ENCODE results near the gene TMC5.
"Not testable (repeated sequence)": the region's sequence is repeated elsewhere in the genome, so short reads cannot be mapped to it uniquely, and the experiment has no call there.

TMC5 gene

DNA sequence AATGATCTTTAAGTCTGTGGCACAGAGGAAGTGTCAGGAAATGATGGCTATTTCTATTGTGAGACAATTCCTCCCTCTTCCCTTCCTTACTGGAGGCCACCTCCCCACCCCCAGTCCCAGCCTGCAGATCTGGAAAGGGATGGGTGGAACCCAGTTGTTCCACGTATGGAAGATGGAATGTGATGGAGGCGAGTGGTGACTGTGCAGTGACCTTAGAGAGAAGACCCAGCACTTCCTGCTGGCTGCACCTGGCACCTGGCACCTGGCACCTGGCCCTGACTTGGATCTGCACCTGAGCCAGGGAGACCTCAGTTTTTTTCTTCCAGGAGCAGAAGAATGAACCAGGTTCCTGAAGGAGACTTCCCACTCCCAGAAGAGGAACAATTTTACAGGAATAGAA lies 33.0 kb upstream of the TMC5 start:
- H3K4me3 ChIP-seq (ENCODE audit: insufficient read depth, low read length, poor library complexity, severe bottlenecking), result no peak overlapping the region
- no peaks in the 10 kb centered on the region for H3K36me3 ChIP-seq (ENCODE audit: low read length)
- no peaks in the 10 kb centered on the region for H3F3A ChIP-seq (ENCODE audit: insufficient read depth)
- H3K27me3 ChIP-seq (ENCODE audit: low read length), result no peaks in the 10 kb centered on the region
- no peak for TF ChIP-seq EZH2phosphoT487 (conservative IDR thresholded peaks at IDR 0.05; ENCODE audit: low read length)
- TF ChIP-seq, protein P1, sequence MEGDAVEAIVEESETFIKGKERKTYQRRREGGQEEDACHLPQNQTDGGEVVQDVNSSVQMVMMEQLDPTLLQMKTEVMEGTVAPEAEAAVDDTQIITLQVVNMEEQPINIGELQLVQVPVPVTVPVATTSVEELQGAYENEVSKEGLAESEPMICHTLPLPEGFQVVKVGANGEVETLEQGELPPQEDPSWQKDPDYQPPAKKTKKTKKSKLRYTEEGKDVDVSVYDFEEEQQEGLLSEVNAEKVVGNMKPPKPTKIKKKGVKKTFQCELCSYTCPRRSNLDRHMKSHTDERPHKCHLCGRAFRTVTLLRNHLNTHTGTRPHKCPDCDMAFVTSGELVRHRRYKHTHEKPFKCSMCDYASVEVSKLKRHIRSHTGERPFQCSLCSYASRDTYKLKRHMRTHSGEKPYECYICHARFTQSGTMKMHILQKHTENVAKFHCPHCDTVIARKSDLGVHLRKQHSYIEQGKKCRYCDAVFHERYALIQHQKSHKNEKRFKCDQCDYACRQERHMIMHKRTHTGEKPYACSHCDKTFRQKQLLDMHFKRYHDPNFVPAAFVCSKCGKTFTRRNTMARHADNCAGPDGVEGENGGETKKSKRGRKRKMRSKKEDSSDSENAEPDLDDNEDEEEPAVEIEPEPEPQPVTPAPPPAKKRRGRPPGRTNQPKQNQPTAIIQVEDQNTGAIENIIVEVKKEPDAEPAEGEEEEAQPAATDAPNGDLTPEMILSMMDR (IDR thresholded peaks at IDR 0.05; ENCODE audit: insufficient read depth, low read length, poor library complexity, severe bottlenecking), result no peak
- no peak overlapping the region for H3K9ac ChIP-seq (ENCODE audit: low read length)
- H4K20me1 ChIP-seq (ENCODE audit: low read depth, low read length), result no peaks in the 10 kb centered on the region
- H2AFZ ChIP-seq (ENCODE audit: low read depth, low read length, severe bottlenecking), result no peak overlapping the region
- H3K9me3 ChIP-seq (ENCODE audit: insufficient read depth, low read length), result no peaks in the 10 kb centered on the region
- no peaks in the 10 kb centered on the region for H3K79me2 ChIP-seq (ENCODE audit: insufficient read depth, low read length)
- no peak overlapping the region for H3K27ac ChIP-seq (ENCODE audit: low read depth, low read length)
- H3K9me2 ChIP-seq (replicated peaks; ENCODE audit: insufficient read depth, low read length), result no peaks in the 10 kb centered on the region
- no peak overlapping the region for H3K4me2 ChIP-seq (ENCODE audit: low read depth, low read length, poor library complexity, severe bottlenecking)

DNA sequence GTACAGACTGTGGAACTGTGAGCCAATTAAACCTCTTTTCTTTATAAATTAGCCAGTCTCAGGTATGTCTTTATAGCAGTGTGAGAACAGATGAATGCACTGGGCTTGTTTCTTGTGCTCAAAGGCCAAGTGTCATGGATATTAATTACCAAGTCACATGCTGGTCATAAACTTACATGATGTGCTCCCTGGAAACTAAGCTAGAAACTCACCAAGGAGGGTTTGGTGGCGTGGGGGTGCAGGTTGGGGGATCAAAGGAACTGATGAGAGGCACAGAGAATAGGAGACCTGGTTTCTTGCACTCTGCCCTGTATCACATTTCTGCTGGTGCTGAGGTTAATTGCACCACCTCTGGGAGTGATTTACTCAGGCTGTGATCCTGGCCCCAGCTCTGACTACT lies 31.2 kb upstream of the TMC5 start:
- H3K27ac ChIP-seq (ENCODE audit: low read depth, low read length), result no peak overlapping the region
- H3K9ac ChIP-seq (ENCODE audit: low read length), result no peak overlapping the region
- H3F3A ChIP-seq (ENCODE audit: insufficient read depth), result no peaks in the 10 kb centered on the region

DNA sequence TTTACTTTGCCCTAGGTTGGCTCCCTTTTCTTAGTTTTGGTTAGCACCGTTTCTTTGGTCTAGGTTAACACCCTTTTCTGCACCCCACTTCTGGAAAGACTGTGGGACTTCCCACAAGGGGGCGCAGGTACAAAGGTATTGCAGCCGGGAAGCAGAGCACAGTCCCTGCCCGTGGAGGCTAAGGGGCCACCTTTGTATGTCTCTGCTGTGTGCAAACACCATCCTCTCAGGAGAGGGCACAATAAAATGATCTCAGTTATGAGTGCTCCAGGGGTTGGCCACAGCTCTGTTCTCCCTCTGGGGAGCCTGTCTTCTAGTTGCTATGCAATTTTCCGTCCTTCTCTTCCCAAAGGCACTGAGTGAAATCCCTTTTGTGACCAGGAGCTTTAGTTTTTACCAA lies 28.4 kb upstream of the TMC5 start:
- Histone ChIP-seq H3F3A (ENCODE audit: insufficient read depth) (no peaks in the 10 kb centered on the region), H3K79me2 (ENCODE audit: insufficient read depth, low read length) (no peaks in the 10 kb centered on the region), H3K4me2 (ENCODE audit: low read depth, low read length, poor library complexity, severe bottlenecking) (no peak overlapping the region), H2AFZ (ENCODE audit: low read depth, low read length, severe bottlenecking) (no peak overlapping the region), H3K27me3 (ENCODE audit: low read length) (no peaks in the 10 kb centered on the region), H3K9ac (ENCODE audit: low read length) (no peak overlapping the region), H4K20me1 (ENCODE audit: low read depth, low read length) (no peaks in the 10 kb centered on the region), H3K9me2 (replicated peaks; ENCODE audit: insufficient read depth, low read length) (no peaks in the 10 kb centered on the region), H3K9me3 (ENCODE audit: insufficient read depth, low read length) (no peaks in the 10 kb centered on the region), H3K27ac (ENCODE audit: low read depth, low read length) (no peak overlapping the region), H3K4me3 (ENCODE audit: insufficient read depth, low read length, poor library complexity, severe bottlenecking) (no peak overlapping the region), H3K36me3 (ENCODE audit: low read length) (no peaks in the 10 kb centered on the region)
- no peak for TF ChIP-seq EZH2phosphoT487 (conservative IDR thresholded peaks at IDR 0.05; ENCODE audit: low read length)
- TF ChIP-seq, protein P1 (IDR thresholded peaks at IDR 0.05; ENCODE audit: insufficient read depth, low read length, poor library complexity, severe bottlenecking), result peak; percentile 91

More for the DNA sequence above, 31.2 kb upstream of the TMC5 start:
- H2AFZ ChIP-seq (ENCODE audit: low read depth, low read length, severe bottlenecking), result no peak overlapping the region
- H3K9me2 ChIP-seq (replicated peaks; ENCODE audit: insufficient read depth, low read length), result no peaks in the 10 kb centered on the region
- H3K4me3 ChIP-seq (ENCODE audit: insufficient read depth, low read length, poor library complexity, severe bottlenecking), result no peak overlapping the region
- H3K9me3 ChIP-seq (ENCODE audit: insufficient read depth, low read length), result no peaks in the 10 kb centered on the region
- no peaks in the 10 kb centered on the region for H3K27me3 ChIP-seq (ENCODE audit: low read length)
- no peaks in the 10 kb centered on the region for H4K20me1 ChIP-seq (ENCODE audit: low read depth, low read length)
- no peaks in the 10 kb centered on the region for H3K36me3 ChIP-seq (ENCODE audit: low read length)
- no peak for TF ChIP-seq EZH2phosphoT487 (conservative IDR thresholded peaks at IDR 0.05; ENCODE audit: low read length)
- TF ChIP-seq, protein P1 (IDR thresholded peaks at IDR 0.05; ENCODE audit: insufficient read depth, low read length, poor library complexity, severe bottlenecking), result no peak
- H3K4me2 ChIP-seq (ENCODE audit: low read depth, low read length, poor library complexity, severe bottlenecking), result no peak overlapping the region
- H3K79me2 ChIP-seq (ENCODE audit: insufficient read depth, low read length), result no peaks in the 10 kb centered on the region

DNA sequence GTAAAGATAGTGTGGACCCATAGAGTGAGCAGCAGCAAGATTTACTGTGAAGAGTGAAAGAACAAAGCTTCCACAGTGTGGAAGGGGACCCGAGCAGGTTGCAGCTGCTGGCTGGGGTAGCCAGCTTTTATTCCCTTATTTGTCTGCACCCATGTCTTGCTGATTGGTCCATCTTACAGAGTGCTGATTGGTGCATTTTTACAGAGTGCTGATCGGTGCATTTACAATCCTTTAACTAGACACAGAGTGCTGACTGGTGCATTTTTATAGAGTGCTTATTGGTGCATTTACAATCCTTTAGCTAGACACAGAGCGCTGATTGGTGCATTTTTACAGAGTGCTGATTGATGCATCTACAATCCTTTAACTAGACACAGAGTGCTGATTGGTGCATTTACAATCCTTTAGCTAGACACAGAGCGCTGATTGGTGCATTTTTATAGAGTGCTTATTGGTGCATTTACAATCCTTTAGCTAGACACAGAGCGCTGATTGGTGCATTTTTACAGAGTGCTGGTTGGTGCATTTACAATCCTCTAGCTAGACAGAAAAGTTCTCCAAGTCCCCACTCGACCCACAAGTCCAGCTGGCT lies 26.4 kb upstream of the TMC5 start:
- H3K36me3 ChIP-seq (ENCODE audit: low read length); H3K9me3 ChIP-seq (ENCODE audit: insufficient read depth, low read length): not testable (repeated sequence)

More for the DNA sequence above, 26.4 kb upstream of the TMC5 start:
- not testable (repeated sequence) for H3K27me3 ChIP-seq (ENCODE audit: low read length); H3K4me2 ChIP-seq (ENCODE audit: low read depth, low read length, poor library complexity, severe bottlenecking); H3K9me2 ChIP-seq (replicated peaks; ENCODE audit: insufficient read depth, low read length); H2AFZ ChIP-seq (ENCODE audit: low read depth, low read length, severe bottlenecking); H3K79me2 ChIP-seq (ENCODE audit: insufficient read depth, low read length); H4K20me1 ChIP-seq (ENCODE audit: low read depth, low read length); H3F3A ChIP-seq (ENCODE audit: insufficient read depth); H3K4me3 ChIP-seq (ENCODE audit: insufficient read depth, low read length, poor library complexity, severe bottlenecking); H3K9ac ChIP-seq (ENCODE audit: low read length); H3K27ac ChIP-seq (ENCODE audit: low read depth, low read length)

Measured in SU-DHL-6 (cell line).